K562 (cell line): ENCODE results near the gene SOCS3. TPM values are rescaled to one million over a fixed set of nuclear protein-coding genes. Genes with fewer than 3 reads are reported as not detected.

Experiments used
- BMI1 ChIP-seq: fragments of 150-350 bp; IDR thresholded peaks from 2 replicates; pipeline ENCODE4 v1.6.1; 2014; ENCODE audit warnings: low read length
- CBFA2T3 ChIP-seq: fragments of 450-650 bp; IDR thresholded peaks from 2 replicates; pipeline ENCODE4 v1.6.1; 2017
- CHCHD3 ChIP-seq: fragments of 250-450 bp; sonication (Bioruptor Pico); IDR thresholded peaks from 2 replicates; pipeline ENCODE4 v2.1.2; 2022; ENCODE audit warnings: mild to moderate bottlenecking
- FOXP1 ChIP-seq: sonication (generic); formaldehyde crosslinking; IDR thresholded peaks from 2 replicates; pipeline ENCODE4 v1.8.0; 2022; ENCODE audit warnings: mild to moderate bottlenecking, missing genetic modification reagents
- GATAD2A ChIP-seq: fragments of 450-650 bp; IDR thresholded peaks from 2 replicates; pipeline ENCODE4 v1.6.1; 2017
- HDAC3 ChIP-seq: fragments of 450-650 bp; IDR thresholded peaks from 2 replicates; pipeline ENCODE4 v1.6.1; 2018; ENCODE audit warnings: borderline replicate concordance, mild to moderate bottlenecking, moderate library complexity; ENCODE audit not compliant: partially characterized antibody
- HSF4 ChIP-seq: fragments of 250-450 bp; sonication (Bioruptor Pico); IDR thresholded peaks from 2 replicates; pipeline ENCODE4 v2.1.2; 2022; ENCODE audit warnings: mild to moderate bottlenecking, moderate library complexity, borderline replicate concordance
- IRF2 ChIP-seq: sonication (generic); formaldehyde crosslinking; IDR thresholded peaks from 2 replicates; pipeline ENCODE4 v1.8.1; 2022; ENCODE audit warnings: mild to moderate bottlenecking, missing genetic modification reagents
- KLF13 ChIP-seq: fragments of 450-650 bp; IDR thresholded peaks from 2 replicates; pipeline ENCODE4 v1.6.1; 2016; ENCODE audit warnings: missing genetic modification characterization, low read depth, mild to moderate bottlenecking, missing compliant biosample characterization, moderate library complexity, borderline replicate concordance
- MAZ ChIP-seq, 2 experiments: fragments of 450-650 bp in 1 of 2; sonication (generic) in 1 of 2; formaldehyde crosslinking; IDR thresholded peaks in 1 of 2; conservative IDR thresholded peaks in 1 of 2; 2 replicates each; pipeline versions ENCODE4 v1.4.0 to v1.5.0; 2020; ENCODE audit warnings: mild to moderate bottlenecking in 1 of 2, missing genetic modification reagents in 1 of 2
- MCM3 ChIP-seq: fragments of 450-650 bp; IDR thresholded peaks from 2 replicates; pipeline ENCODE4 v1.6.1; 2016
- MTA3 ChIP-seq: fragments of 450-650 bp; formaldehyde crosslinking; IDR thresholded peaks from 2 replicates; pipeline ENCODE4 v1.6.1; 2017; ENCODE audit warnings: mild to moderate bottlenecking, borderline replicate concordance
- NFE2L1 ChIP-seq: fragments of 450-650 bp; IDR thresholded peaks from 2 replicates; pipeline ENCODE4 v1.6.1; 2016; ENCODE audit warnings: missing genetic modification characterization, low read depth, mild to moderate bottlenecking, missing compliant biosample characterization, moderate library complexity, borderline replicate concordance
- RBM14 ChIP-seq: fragments of 200-400 bp; formaldehyde crosslinking; IDR thresholded peaks from 2 replicates; pipeline ENCODE4 v1.6.1; 2018; ENCODE audit warnings: low read depth, mild to moderate bottlenecking, low read length, moderate library complexity, borderline replicate concordance; ENCODE audit not compliant: insufficient read depth
- SIN3B ChIP-seq: fragments of 450-650 bp; IDR thresholded peaks from 2 replicates; pipeline ENCODE4 v1.6.1; 2017; ENCODE audit warnings: low read depth, mild to moderate bottlenecking, moderate library complexity
- XRCC5 ChIP-seq: fragments of 200-400 bp; formaldehyde crosslinking; IDR thresholded peaks from 2 replicates; pipeline ENCODE4 v1.6.1; 2017; ENCODE audit warnings: low read depth, mild to moderate bottlenecking, low read length
- ZKSCAN8 ChIP-seq: fragments of 200-800 bp; sonication (Bioruptor generic); IDR thresholded peaks from 2 replicates; pipeline ENCODE4 v1.6.1; 2016; ENCODE audit warnings: missing genetic modification characterization, missing compliant biosample characterization
- ZNF384 ChIP-seq: IDR thresholded peaks from 2 replicates; pipeline ENCODE4 v1.6.1; 2012; ENCODE audit warnings: low read depth, low read length, improper control_type of control experiment
- ZNF583 ChIP-seq: fragments of 250-450 bp; sonication (Bioruptor Pico); IDR thresholded peaks from 2 replicates; pipeline ENCODE4 v1.4.0; 2020
- ZNF695 ChIP-seq: fragments of 450-650 bp; formaldehyde crosslinking; IDR thresholded peaks from 2 replicates; pipeline ENCODE4 v1.4.0; 2020; ENCODE audit warnings: mild to moderate bottlenecking, moderate library complexity
- ZNF707 ChIP-seq: fragments of 250-450 bp; sonication (Bioruptor Pico); conservative IDR thresholded peaks from 2 replicates; pipeline ENCODE4 v1.8.0; 2022; ENCODE audit warnings: inconsistent platforms, mild to moderate bottlenecking, moderate library complexity
- ZNF75A ChIP-seq: fragments of 450-650 bp; formaldehyde crosslinking; IDR thresholded peaks from 2 replicates; pipeline ENCODE4 v1.4.0; 2020; ENCODE audit warnings: mild to moderate bottlenecking
- ZNF76 ChIP-seq: fragments of 250-450 bp; sonication (Bioruptor Pico); IDR thresholded peaks from 2 replicates; pipeline ENCODE4 v1.4.0; 2020; ENCODE audit warnings: mild to moderate bottlenecking, moderate library complexity, borderline replicate concordance
- polyA plus RNA-seq, 8 experiments: library from polyadenylated mRNA; depleted of rRNA in 4 of 8; stranded (reverse) in 5 of 8; unstranded in 3 of 8; fragments of >200 nt; fragmentation: Nextera tagmentation in 2 of 8; fragmentation: Illumina TruSeq in 1 of 8; extraction: Ambion mirVana in 2 of 8; extraction: Trizol in 1 of 8; gene quantifications; 2 replicates each; pipeline versions ENCODE4 v1.2.1 to v1.2.3, GENCODE V29; 2011 to 2014; ENCODE audit warnings: inconsistent platforms in 1 of 8, missing spikeins in 1 of 8
- total RNA-seq, 7 experiments: library from RNA; depleted of rRNA in 6 of 7; stranded (reverse); fragments of >200 nt in 6 of 7; fragmentation: Illumina TruSeq in 2 of 7; extraction: Trizol in 2 of 7; gene quantifications; 2 replicates each; pipeline versions ENCODE4 v1.2.1 to v1.2.3, GENCODE V29; 2011 to 2021; ENCODE audit warnings: low replicate concordance in 1 of 7
- TF ChIP-seq, protein P1 (sequence below): sonication (generic); formaldehyde crosslinking; IDR thresholded peaks from 2 replicates; pipeline ENCODE4 v1.8.1; 2023; ENCODE audit warnings: missing genetic modification reagents, mild to moderate bottlenecking, borderline replicate concordance
- TF ChIP-seq, protein P2 (sequence below): fragments of 450-650 bp; formaldehyde crosslinking; conservative IDR thresholded peaks from 2 replicates; pipeline ENCODE4 v1.4.0; 2022; ENCODE audit warnings: mild to moderate bottlenecking, missing genetic modification characterization

SOCS3 gene
- total and polyA plus RNA-seq, 9 of the 15 experiments (the other 6 are each of a cell fraction or from before 2014, with no cell fraction given) = 0.56 to 38.9 (median 13.7) TPM

DNA sequence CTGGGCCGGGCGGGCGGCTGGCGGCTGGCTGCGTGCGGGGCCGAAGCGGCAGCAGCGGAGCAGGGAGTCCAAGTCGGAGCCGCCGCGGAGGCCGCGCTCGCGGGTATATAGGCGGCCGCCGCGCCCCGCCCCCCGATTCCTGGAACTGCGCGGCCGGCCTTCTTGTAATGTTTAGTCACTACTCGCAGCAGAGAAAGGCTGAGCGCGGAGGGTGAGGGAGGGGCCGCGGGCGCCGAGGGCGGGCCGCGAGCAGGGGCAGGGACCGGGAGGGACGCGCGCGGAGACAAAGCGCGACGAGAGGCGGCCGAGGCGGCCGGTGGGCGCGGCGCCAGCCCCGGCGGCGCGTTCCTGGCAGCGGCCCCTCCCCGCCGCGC, at the start of gene SOCS3 (continued):
- TF ChIP-seq, protein P1, sequence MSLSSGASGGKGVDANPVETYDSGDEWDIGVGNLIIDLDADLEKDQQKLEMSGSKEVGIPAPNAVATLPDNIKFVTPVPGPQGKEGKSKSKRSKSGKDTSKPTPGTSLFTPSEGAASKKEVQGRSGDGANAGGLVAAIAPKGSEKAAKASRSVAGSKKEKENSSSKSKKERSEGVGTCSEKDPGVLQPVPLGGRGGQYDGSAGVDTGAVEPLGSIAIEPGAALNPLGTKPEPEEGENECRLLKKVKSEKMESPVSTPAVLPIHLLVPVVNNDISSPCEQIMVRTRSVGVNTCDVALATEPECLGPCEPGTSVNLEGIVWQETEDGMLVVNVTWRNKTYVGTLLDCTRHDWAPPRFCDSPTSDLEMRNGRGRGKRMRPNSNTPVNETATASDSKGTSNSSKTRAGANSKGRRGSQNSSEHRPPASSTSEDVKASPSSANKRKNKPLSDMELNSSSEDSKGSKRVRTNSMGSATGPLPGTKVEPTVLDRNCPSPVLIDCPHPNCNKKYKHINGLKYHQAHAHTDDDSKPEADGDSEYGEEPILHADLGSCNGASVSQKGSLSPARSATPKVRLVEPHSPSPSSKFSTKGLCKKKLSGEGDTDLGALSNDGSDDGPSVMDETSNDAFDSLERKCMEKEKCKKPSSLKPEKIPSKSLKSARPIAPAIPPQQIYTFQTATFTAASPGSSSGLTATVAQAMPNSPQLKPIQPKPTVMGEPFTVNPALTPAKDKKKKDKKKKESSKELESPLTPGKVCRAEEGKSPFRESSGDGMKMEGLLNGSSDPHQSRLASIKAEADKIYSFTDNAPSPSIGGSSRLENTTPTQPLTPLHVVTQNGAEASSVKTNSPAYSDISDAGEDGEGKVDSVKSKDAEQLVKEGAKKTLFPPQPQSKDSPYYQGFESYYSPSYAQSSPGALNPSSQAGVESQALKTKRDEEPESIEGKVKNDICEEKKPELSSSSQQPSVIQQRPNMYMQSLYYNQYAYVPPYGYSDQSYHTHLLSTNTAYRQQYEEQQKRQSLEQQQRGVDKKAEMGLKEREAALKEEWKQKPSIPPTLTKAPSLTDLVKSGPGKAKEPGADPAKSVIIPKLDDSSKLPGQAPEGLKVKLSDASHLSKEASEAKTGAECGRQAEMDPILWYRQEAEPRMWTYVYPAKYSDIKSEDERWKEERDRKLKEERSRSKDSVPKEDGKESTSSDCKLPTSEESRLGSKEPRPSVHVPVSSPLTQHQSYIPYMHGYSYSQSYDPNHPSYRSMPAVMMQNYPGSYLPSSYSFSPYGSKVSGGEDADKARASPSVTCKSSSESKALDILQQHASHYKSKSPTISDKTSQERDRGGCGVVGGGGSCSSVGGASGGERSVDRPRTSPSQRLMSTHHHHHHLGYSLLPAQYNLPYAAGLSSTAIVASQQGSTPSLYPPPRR (CRISPR knock-in tag) = no peak
- TF ChIP-seq MTA3 = peak; percentile 97
- no peak for TF ChIP-seq GATAD2A
- peak; percentile 54; the same call in 1 of the 2 replicates for TF ChIP-seq SIN3B
- peak; percentile 62 to 98 for TF ChIP-seq MAZ (CRISPR knock-in tag; conservative IDR thresholded peaks at IDR 0.05 in 1 of 2, IDR thresholded peaks at IDR 0.05 in 1 of 2)
- TF ChIP-seq CHCHD3 (CRISPR knock-in tag) = no peak
- TF ChIP-seq NFE2L1 (tag) = no peak
- no peak for TF ChIP-seq BMI1
- TF ChIP-seq ZNF75A (CRISPR knock-in tag) = no peak
- TF ChIP-seq, protein P2, sequence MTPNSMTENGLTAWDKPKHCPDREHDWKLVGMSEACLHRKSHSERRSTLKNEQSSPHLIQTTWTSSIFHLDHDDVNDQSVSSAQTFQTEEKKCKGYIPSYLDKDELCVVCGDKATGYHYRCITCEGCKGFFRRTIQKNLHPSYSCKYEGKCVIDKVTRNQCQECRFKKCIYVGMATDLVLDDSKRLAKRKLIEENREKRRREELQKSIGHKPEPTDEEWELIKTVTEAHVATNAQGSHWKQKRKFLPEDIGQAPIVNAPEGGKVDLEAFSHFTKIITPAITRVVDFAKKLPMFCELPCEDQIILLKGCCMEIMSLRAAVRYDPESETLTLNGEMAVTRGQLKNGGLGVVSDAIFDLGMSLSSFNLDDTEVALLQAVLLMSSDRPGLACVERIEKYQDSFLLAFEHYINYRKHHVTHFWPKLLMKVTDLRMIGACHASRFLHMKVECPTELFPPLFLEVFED (CRISPR knock-in tag) = no peak
- TF ChIP-seq ZKSCAN8 = no peak
- no peak for TF ChIP-seq ZNF695 (CRISPR knock-in tag)
- TF ChIP-seq RBM14 = 0 out of 2 replicates have a peak, but pooled peaks have one; percentile 14
- no peak for TF ChIP-seq ZNF76
- no peak for TF ChIP-seq ZNF707 (CRISPR knock-in tag)
- no peak for TF ChIP-seq MCM3
- TF ChIP-seq HSF4 (CRISPR knock-in tag) = no peak
- no peak for TF ChIP-seq FOXP1
- peak; percentile 79; the same call in 1 of the 2 replicates for TF ChIP-seq KLF13
- no peak for TF ChIP-seq HDAC3
- no peak for TF ChIP-seq ZNF384
- TF ChIP-seq CBFA2T3 = no peak
- no peak for TF ChIP-seq ZNF583 (CRISPR knock-in tag)
- TF ChIP-seq XRCC5 = no peak
- TF ChIP-seq IRF2 (CRISPR knock-in tag) = no peak
